OCI-LY3 (cell line): ENCODE measurements around the gene TAF10.

ENCODE experiments used
- H2AFZ ChIP-seq: fragments of 200-600, 300-600 bp; shearing (Covaris generic); 2 replicates; pipeline ENCODE4 v1.6.0; 2014; ENCODE audit warnings: antibody characterized with exemption, low read depth, low read length
- H3K27ac ChIP-seq: fragments of 200-600, 300-600 bp; sonication (generic); 2 replicates; pipeline ENCODE4 v1.5.1; 2014; ENCODE audit warnings: mild to moderate bottlenecking, low read length, moderate library complexity, mixed read lengths
- H3K27me3 ChIP-seq: fragments of 200-600, 300-600 bp; sonication (generic); 2 replicates; pipeline ENCODE4 v1.6.1; 2014; ENCODE audit warnings: low read depth, low read length, mixed read lengths
- H3K36me3 ChIP-seq: fragments of 200-600, 300-600 bp; sonication (generic); replicated peaks from 2 replicates; pipeline ENCODE3; 2014; ENCODE audit warnings: low read depth, low read length, mixed read lengths
- H3K4me1 ChIP-seq: fragments of 300-600, 200-600 bp; sonication (generic); 2 replicates; pipeline ENCODE4 v1.6.1; 2014; ENCODE audit warnings: low read length, mixed read lengths
- H3K4me2 ChIP-seq: fragments of 200-600, 300-600 bp; sonication (generic); 2 replicates; pipeline ENCODE4 v1.6.1; 2014; ENCODE audit warnings: low read length, mixed read lengths
- H3K4me3 ChIP-seq: fragments of 300-600, 200-600 bp; sonication (generic); 2 replicates; pipeline ENCODE4 v1.5.1; 2014; ENCODE audit warnings: antibody characterized with exemption, mild to moderate bottlenecking, low read length, moderate library complexity
- H3K79me2 ChIP-seq: fragments of 300-600, 200-600 bp; shearing (Covaris generic); 2 replicates; pipeline ENCODE4 v1.6.1; 2014; ENCODE audit warnings: mild to moderate bottlenecking, low read length, mixed read lengths
- H3K9ac ChIP-seq: fragments of 300-600, 200-600 bp; shearing (Covaris generic); 2 replicates; pipeline ENCODE4 v1.6.0; 2014; ENCODE audit warnings: mild to moderate bottlenecking, low read length, moderate library complexity
- H3K9me3 ChIP-seq: fragments of 200-600, 300-600 bp; shearing (Covaris generic); 2 replicates; pipeline ENCODE4 v1.6.1; 2014; ENCODE audit warnings: low read length, mixed read lengths; ENCODE audit not compliant: insufficient read depth
- H4K20me1 ChIP-seq: fragments of 200-600, 300-600 bp; sonication (generic); 2 replicates; pipeline ENCODE4 v1.6.1; 2016; ENCODE audit warnings: low read length, mixed read lengths; ENCODE audit not compliant: insufficient read depth
- CTCF ChIP-seq: fragments of 200-600, 300-600 bp; sonication (generic); IDR thresholded peaks from 2 replicates; pipeline ENCODE4 v1.5.1; 2014; ENCODE audit warnings: antibody characterized with exemption, low read length, low read depth
- EZH2phosphoT487 ChIP-seq: fragments of 200-600 bp; shearing (Covaris generic); IDR thresholded peaks from 2 replicates; pipeline ENCODE4 v1.6.1; 2018; ENCODE audit warnings: antibody characterized with exemption, mixed run types, low read depth

Gene TAF10

DNA sequence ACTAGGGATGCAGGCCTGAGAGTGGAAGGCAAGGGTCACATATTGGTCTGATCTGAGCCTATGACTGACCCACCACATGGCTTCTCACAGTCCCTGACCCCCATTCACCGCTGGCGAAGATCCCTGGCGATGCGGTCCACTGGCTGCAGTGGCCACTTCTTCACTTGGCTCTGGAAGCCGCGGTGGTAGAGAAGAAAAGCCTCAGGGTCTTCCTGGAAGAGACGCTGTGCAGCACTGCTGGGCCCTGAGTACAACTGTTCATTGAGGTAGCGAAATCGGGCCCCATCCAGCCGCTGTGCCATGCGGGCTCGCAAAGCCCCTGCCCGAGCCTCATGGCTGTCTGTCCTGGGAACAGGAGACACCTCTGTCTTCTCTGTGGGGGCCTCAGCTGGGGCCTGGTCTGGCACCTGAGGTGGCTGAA lies 11.0 kb downstream of the TAF10 start:
- H3K9me3 ChIP-seq = no peaks in the 10 kb centered on the region
- TF ChIP-seq CTCF = no peak
- TF ChIP-seq EZH2phosphoT487 = no peak
- no peak overlapping the region for H3K9ac ChIP-seq
- no peak overlapping the region for H2AFZ ChIP-seq
- no peaks in the 10 kb centered on the region for H4K20me1 ChIP-seq
- no peaks in the 10 kb centered on the region for H3K27me3 ChIP-seq
- peaks cover 62% of the 10 kb centered on the region for H3K79me2 ChIP-seq
- H3K4me3 ChIP-seq = no peak overlapping the region
- H3K27ac ChIP-seq = no peak overlapping the region
- peaks cover 47% of the 10 kb centered on the region for H3K36me3 ChIP-seq
- peaks cover 26% of the 10 kb centered on the region for H3K4me1 ChIP-seq
- no peak overlapping the region for H3K4me2 ChIP-seq

GRCh38 chr11:6599881-6600390 lies 12.1 kb downstream of the TAF10 start:
- no peak overlapping the region for H3K27ac ChIP-seq
- no peaks in the 10 kb centered on the region for H3K27me3 ChIP-seq
- H3K9ac ChIP-seq = no peak overlapping the region
- peaks cover 55% of the 10 kb centered on the region for H3K36me3 ChIP-seq
- H3K4me1 ChIP-seq = peaks cover 16% of the 10 kb centered on the region
- H2AFZ ChIP-seq = no peak overlapping the region
- no peaks in the 10 kb centered on the region for H4K20me1 ChIP-seq
- TF ChIP-seq EZH2phosphoT487 (no peak), CTCF (no peak)
- H3K4me3 ChIP-seq = no peak overlapping the region
- no peak overlapping the region for H3K4me2 ChIP-seq
- H3K9me3 ChIP-seq = no peaks in the 10 kb centered on the region
- peaks cover 56% of the 10 kb centered on the region for H3K79me2 ChIP-seq

DNA sequence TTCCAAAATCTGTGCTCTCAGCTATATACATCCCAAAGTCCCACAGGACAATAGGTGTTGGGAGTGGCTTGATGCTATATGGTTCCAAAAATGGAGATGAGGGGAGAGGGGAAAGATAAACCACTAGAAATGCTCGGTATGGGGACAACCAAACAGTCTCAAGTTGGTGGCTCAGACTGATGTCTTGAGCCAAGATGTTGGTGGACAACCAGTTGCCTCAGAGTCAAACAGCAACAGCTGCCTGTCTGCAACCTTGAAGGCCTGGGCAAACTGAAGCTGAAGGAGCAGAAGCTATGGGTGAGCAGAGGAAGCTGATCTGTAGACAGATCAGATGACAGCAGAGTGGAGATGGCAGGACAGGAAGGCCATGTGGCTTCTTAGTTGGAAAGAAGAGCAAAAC lies 12.6 kb downstream of the TAF10 start:
- Histone ChIP-seq H3K27ac (no peak overlapping the region), H3K36me3 (peaks cover 58% of the 10 kb centered on the region), H3K9ac (no peak overlapping the region), H3K4me2 (no peak overlapping the region), H3K9me3 (no peaks in the 10 kb centered on the region), H3K4me1 (peaks cover 11% of the 10 kb centered on the region), H2AFZ (no peak overlapping the region), H4K20me1 (no peaks in the 10 kb centered on the region), H3K27me3 (no peaks in the 10 kb centered on the region), H3K4me3 (no peak overlapping the region), H3K79me2 (peaks cover 51% of the 10 kb centered on the region)
- TF ChIP-seq EZH2phosphoT487 (no peak), CTCF (no peak)

- Histone ChIP-seq H3K27ac (no peak overlapping the region), H3K27me3 (no peaks in the 10 kb centered on the region), H4K20me1 (no peaks in the 10 kb centered on the region), H3K36me3 (peaks cover 63% of the 10 kb centered on the region), H3K9me3 (no peaks in the 10 kb centered on the region), H3K4me2 (no peak overlapping the region), H3K4me1 (peaks cover 10% of the 10 kb centered on the region), H3K4me3 (no peak overlapping the region), H2AFZ (no peak overlapping the region), H3K79me2 (peaks cover 42% of the 10 kb centered on the region), H3K9ac (no peak overlapping the region)
- no peak for TF ChIP-seq EZH2phosphoT487
- no peak for TF ChIP-seq CTCF
These were observed 13.5 kb downstream of the TAF10 start for GRCh38 chr11:6598555-6598954.
